HCEC 1CT (cell line): Measurements from ENCODE around the gene NAA10.
"Not testable (repeated sequence)": the region's sequence is repeated elsewhere in the genome, so short reads cannot be mapped to it uniquely, and the experiment has no call there.

Experiments used
- DNase-seq: peaks from one replicate; pipeline ENCODE4 v3.0.0-alpha.2; 2017

NAA10 gene

GRCh38 chrX:153934762-153935325 lies at the start of gene NAA10:
TSS of gene NAA10 (minus strand) at chrX:153935037. CDS start at chrX:153934904, 133 bp downstream.
- DNase-seq = peak; percentile 73

- no peak for DNase-seq
These were observed 48.5 kb upstream of the NAA10 start for GRCh38 chrX:153983321-153983801.

GRCh38 chrX:153981771-153982533 lies 47.1 kb upstream of the NAA10 start:
- DNase-seq = no peak

GRCh38 chrX:153981231-153981630 lies 46.4 kb upstream of the NAA10 start:
- DNase-seq = no peak

GRCh38 chrX:153980394-153980793 lies 45.6 kb upstream of the NAA10 start:
- not testable (repeated sequence) for DNase-seq

- DNase-seq = no peak
These were observed 40.0 kb upstream of the NAA10 start for GRCh38 chrX:153974726-153975286.

GRCh38 chrX:153974003-153974725 lies 39.3 kb upstream of the NAA10 start:
- no peak for DNase-seq

- no peak for DNase-seq
These were observed 38.5 kb upstream of the NAA10 start for GRCh38 chrX:153973127-153974002.

GRCh38 chrX:153972368-153973126 lies 37.7 kb upstream of the NAA10 start, which contains the start of gene TMEM187:
TSS of gene TMEM187 (plus strand) at chrX:153972754. CDS start at chrX:153982063, 9,309 bp downstream.
- peak; percentile 80 for DNase-seq

GRCh38 chrX:153971450-153972367 lies 36.9 kb upstream of the NAA10 start, which contains the start of gene HCFC1:
TSS of gene HCFC1 (minus strand) at chrX:153971818. CDS start at chrX:153970840, 978 bp downstream.
- peak; percentile 80 for DNase-seq

- peak; percentile 76 for DNase-seq
These were observed 36.2 kb upstream of the NAA10 start for GRCh38 chrX:153971124-153971449.

- DNase-seq = peak; percentile 50
These were observed 35.7 kb upstream of the NAA10 start for GRCh38 chrX:153970357-153971123.

- no peak for DNase-seq
These were observed 35.1 kb upstream of the NAA10 start for GRCh38 chrX:153969904-153970356.

GRCh38 chrX:153969125-153969903 lies 34.5 kb upstream of the NAA10 start:
- no peak for DNase-seq

- no peak for DNase-seq
These were observed 33.9 kb upstream of the NAA10 start for GRCh38 chrX:153968754-153969124.

GRCh38 chrX:153968255-153968654 lies 33.4 kb upstream of the NAA10 start:
- no peak for DNase-seq

GRCh38 chrX:153967536-153968224 lies 32.8 kb upstream of the NAA10 start:
- no peak for DNase-seq
